Measurements from ENCODE around the gene TRIOBP.
"Not testable (repeated sequence)": the region's sequence is repeated elsewhere in the genome, so short reads cannot be mapped to it uniquely, and the experiment has no call there.

TRIOBP gene

DNA sequence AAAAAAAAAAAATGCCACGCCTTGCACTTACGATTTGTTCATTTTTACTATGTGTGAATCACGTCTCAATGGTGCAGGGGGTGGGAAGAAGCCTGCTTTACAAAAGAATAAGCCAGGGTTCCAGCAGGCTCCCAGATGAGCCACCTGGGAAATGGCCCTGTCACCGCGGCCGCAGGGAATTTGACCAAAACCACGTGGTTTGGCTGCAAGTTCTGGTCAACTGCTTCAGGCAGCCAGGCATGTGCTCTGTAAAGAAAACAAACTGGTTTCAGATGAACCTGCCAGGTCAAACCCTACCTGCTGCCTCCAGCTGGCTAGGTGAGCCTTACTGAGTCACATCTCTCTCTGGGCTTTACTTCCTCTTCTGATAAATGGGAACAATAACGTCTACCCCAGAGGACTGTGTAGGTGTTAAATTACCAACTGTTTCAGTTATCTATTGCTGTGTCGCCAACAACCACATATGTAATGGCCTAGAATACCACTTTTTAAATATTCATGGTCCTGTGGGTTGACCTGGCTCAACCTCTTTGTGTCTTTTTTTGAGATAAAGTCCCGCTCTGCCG, 80.4 kb downstream of the TRIOBP start:
- H3K36me3 Mint-ChIP-seq, result peaks cover 19% of the 10 kb centered on the region
- no peak for ATAC-seq
- no peaks in the 10 kb centered on the region for H3K9me3 Mint-ChIP-seq
- H3K4me1 Mint-ChIP-seq, result peaks cover 11% of the 10 kb centered on the region
- H3K4me3 Mint-ChIP-seq, result no peak overlapping the region
- no peak for DNase-seq (ENCODE audit: low spot score in 2 of 2)
- H3K27ac Mint-ChIP-seq, result no peak overlapping the region

DNA sequence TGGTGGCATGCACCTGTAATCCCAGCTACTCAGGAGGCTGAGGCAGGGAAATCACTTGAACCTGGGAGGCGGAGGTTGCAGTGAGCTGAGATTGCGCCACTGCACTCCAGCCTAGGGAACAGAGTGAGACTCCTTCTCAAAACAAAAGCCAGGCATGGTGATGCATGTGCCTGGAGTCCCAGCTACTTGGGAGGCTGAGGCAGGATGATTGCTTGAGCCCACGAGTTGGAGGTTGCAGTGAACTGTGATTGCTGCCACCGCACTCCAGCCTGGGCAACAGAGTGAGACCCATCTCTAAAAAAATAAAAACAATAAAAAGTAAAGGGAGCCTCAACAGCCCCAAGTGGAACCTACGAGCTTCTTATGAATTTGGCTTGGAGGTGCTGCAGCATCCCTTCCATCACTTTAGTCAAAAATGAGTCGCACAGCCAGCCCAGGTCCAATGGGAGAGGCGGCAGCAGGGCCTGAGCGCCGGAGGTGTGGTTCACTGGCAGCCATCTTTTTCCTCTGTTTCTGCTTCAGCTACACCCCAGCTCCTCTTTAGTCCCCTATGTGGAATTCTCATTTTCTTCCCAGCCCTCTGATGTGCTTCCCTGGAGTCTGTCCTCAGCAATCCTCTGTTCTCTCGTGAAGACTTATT, 81.6 kb downstream of the TRIOBP start:
- peaks cover 10% of the 10 kb centered on the region for H3K36me3 Mint-ChIP-seq
- no peaks in the 10 kb centered on the region for H3K9me3 Mint-ChIP-seq
- no peak overlapping the region for H3K4me3 Mint-ChIP-seq
- DNase-seq (ENCODE audit: low spot score in 2 of 2), result no peak
- no peak for ATAC-seq
- H3K4me1 Mint-ChIP-seq, result peaks cover 11% of the 10 kb centered on the region
- no peak overlapping the region for H3K27ac Mint-ChIP-seq

DNA sequence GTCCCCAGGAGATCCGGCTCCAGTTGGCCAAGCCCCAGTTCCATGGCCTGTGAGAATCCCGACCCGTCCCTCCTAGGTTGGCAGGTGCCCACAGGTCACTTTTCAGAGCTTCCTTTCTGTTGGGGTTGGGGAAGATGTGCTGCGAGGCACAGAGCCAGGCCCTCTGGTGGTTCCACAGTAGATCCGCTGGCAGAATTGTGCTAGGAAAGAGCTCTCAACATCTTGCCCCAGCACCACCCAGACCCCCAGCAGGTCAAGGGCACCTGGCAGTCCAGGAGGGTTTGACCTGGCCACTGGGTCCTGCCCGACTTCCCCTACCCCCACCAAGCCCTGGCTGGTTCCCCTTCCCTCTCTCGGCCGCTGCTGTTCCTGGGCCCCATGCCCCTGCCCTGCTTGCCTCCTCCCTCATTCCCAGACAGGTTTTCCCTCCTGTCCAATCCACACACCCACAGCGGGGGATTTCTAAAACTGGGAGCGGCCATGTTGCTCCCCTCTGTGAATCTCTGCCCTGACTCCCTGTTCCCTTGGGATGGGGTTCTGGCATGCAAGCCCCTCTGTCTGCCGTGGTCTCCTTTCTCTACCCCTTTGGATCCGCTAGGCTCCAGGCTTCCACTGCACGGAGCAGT, 84.7 kb downstream of the TRIOBP start:
- no peak for ATAC-seq
- H3K9me3 Mint-ChIP-seq, result no peaks in the 10 kb centered on the region
- H3K27ac Mint-ChIP-seq, result no peak overlapping the region
- H3K36me3 Mint-ChIP-seq, result no peaks in the 10 kb centered on the region
- no peaks in the 10 kb centered on the region for H3K4me1 Mint-ChIP-seq
- H3K4me3 Mint-ChIP-seq, result no peak overlapping the region
- DNase-seq (ENCODE audit: low spot score in 2 of 2), result no peak

DNA sequence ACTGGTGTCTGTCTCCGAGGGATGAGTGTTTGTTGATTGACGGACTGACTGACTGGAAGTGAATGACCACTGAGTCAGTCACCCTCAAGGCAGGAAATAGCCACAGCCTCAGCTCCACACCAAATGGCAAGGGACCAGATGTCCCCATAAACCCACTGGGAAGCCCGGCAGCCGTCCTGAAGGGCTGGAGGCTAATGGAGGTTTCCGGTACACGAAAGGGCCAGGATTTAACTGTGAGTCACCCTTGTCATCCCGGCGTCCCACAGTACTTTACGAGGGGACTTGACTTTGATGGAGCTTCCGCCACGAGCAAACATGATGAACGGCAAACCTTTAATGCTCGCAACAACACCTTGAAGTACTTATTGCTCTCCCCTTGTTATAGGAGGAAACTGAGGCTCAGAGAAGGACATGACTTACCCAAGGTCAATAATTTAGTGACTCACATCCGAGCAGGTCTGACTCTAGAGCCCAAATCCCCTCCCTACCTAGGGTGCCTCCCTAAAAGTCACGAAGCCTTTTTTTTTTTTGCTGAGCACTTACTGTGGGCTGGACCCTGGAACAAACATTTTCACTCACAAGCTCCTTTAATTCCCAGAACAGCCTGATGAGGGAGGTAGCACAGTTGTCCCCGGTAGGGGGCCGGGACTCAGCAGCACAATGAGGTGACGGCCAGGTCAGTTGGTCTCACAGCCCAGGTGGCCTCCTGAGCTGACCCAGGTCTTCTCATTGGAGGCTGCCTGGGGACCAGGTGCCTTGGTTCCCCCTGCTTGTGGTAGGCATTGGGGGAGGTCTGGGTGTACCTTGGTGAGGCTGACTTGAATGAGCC, 85.7 kb downstream of the TRIOBP start:
- H3K27ac Mint-ChIP-seq, result no peak overlapping the region
- DNase-seq (ENCODE audit: low spot score in 2 of 2) (no peak), ATAC-seq (no peak)
- no peaks in the 10 kb centered on the region for H3K9me3 Mint-ChIP-seq
- no peaks in the 10 kb centered on the region for H3K36me3 Mint-ChIP-seq
- H3K4me3 Mint-ChIP-seq, result no peak overlapping the region
- H3K4me1 Mint-ChIP-seq, result no peaks in the 10 kb centered on the region

DNA sequence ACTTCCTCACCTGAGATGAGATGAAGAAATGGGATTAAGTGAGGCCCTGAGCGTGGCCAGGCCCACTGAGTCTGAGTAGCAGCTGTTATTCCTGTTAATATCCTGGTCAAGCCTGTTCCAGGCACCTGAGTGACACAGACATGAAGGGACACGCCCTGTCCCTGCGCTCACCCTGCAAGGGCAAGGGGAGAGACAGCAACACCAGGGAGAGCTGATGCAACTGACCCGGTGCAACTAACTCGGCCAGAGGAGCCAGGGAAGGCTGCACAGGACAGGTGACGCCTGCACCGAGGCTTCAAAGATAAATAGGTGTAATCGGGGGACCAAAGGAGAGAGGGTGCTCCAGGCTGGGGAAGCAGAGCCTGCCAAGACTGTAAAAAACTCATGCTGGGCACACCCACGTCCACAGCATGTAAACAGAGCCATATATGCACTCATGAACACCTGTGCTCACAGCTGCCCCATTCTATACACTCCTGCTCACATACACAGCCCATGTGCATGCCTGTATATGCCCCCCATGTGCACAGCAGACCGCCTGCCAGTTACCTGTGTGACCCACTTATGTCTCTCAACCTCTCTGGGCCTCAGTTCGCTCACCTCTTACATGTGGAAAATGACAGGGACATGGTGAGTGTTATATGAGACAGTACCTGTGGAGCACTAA, 88.1 kb downstream of the TRIOBP start:
- DNase-seq (ENCODE audit: low spot score in 2 of 2) (no peak), ATAC-seq (peak; percentile 13)
- Mint-ChIP-seq H3K4me1 (no peaks in the 10 kb centered on the region), H3K9me3 (no peaks in the 10 kb centered on the region), H3K36me3 (no peaks in the 10 kb centered on the region), H3K27ac (no peak overlapping the region), H3K4me3 (no peak overlapping the region)

DNA sequence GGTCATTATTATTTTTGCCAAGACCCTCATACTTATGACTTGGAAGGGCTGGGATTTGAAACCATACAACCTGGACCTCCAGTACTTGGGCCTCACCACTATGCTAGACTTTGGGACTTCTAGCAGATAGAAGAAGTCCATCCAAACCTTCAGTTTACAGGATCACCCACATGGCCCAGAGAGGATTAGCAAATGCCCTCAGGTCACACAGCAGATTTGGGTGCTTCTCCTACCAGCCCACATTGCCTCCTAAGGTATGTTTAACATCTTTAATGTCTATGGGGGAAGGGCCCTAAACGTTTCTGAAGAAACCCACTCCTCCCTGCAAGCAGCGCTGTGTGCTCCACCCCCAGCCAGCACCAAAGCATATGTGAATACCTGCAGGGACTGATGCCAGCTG, 93.4 kb downstream of the TRIOBP start:
- no peak for ATAC-seq
- DNase-seq (ENCODE audit: low spot score in 2 of 2), result no peak
- H3K36me3 Mint-ChIP-seq, result no peaks in the 10 kb centered on the region
- no peaks in the 10 kb centered on the region for H3K9me3 Mint-ChIP-seq
- no peak overlapping the region for H3K27ac Mint-ChIP-seq
- no peak overlapping the region for H3K4me3 Mint-ChIP-seq
- H3K4me1 Mint-ChIP-seq, result no peaks in the 10 kb centered on the region

DNA sequence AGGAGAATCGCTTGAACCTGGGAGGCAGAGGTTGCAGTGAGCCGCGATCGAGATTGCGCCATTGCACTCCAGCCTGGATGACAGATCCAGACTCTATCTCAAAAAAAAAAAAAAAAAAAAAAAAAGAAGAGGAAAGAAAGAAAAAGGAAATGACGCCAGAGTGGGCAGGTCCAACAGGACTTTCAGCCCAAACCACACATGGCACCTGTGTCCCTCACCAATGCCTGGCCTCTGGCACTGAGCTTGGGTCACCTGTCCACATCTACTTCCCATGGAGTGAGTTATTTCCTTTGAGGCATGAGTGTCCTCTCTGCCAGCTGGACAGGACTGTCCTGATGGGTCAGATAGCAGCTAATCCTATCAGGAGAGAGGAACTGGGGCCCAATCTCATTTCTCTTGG, 95.6 kb downstream of the TRIOBP start:
- DNase-seq (ENCODE audit: low spot score in 2 of 2) (no peak), ATAC-seq (no peak)
- Mint-ChIP-seq H3K4me3 (no peak overlapping the region), H3K4me1 (no peaks in the 10 kb centered on the region), H3K9me3 (no peaks in the 10 kb centered on the region), H3K27ac (no peak overlapping the region), H3K36me3 (no peaks in the 10 kb centered on the region)

DNA sequence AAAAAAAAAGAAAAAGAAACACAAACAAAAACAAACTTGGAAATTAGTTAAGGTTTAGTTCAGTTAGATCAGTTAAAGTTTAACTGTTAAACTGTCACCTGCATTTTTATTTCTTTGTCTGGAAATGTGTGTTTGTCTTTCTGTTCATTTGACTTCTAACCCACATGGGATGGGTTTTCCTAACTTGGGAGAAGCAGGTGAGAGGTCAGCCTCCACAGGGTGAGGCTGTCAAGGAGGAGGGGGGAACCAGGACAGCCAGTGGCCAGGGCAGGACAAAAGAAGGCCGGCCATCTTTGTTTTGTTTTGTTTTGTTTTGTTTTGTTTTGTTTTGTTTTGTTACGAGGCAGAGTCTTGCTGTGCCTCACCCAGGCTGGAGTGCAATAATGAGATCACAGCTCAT, 97.5 kb downstream of the TRIOBP start:
- Mint-ChIP-seq H3K36me3 (no peaks in the 10 kb centered on the region), H3K4me1 (no peaks in the 10 kb centered on the region), H3K4me3 (no peak overlapping the region), H3K9me3 (no peaks in the 10 kb centered on the region), H3K27ac (no peak overlapping the region)
- ATAC-seq, result no peak
- DNase-seq (ENCODE audit: low spot score in 2 of 2), result no peak

DNA sequence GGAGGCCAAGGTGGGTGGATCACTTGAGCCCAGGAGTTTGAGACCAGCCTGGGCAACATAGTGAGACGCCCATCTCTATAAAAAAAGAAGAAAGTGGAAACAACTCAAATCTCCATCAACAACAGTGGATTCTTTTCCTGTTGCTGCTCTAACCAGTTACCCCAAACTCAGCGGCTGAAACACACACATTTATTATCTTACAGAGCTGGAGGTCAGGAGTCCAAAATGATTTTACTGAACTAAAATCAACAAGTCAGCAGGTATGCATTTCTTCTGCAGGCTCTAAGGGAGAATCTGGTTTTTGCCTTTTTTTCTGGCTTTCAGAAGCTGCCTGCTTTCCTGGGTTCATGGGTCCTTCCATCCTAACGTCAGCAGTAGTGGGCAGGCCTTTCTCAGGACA, 99.2 kb downstream of the TRIOBP start:
- Mint-ChIP-seq H3K9me3 (no peaks in the 10 kb centered on the region), H3K4me1 (no peaks in the 10 kb centered on the region), H3K4me3 (no peak overlapping the region), H3K36me3 (no peaks in the 10 kb centered on the region), H3K27ac (no peak overlapping the region)
- ATAC-seq (no peak), DNase-seq (ENCODE audit: low spot score in 2 of 2) (no peak)

DNA sequence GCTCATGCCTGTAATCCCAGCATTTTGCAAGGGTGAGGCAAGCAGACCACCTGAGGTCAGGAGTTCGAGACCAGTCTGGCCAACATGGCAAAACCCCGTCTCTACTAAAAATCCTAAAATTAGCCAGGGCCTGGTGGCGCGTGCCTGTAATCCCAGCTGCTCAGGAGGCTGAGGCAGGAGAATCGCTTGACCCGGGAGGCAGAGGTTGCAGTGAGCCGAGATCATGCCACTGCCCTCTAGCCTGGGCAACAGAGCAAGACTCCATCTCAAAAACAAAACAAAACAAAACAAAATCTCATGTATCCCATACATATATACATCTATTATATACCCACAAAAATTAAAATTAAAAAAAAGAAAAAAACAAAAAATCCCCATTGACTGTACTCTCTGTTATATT, 100.4 kb downstream of the TRIOBP start:
- DNase-seq (ENCODE audit: low spot score in 2 of 2); H3K9me3 Mint-ChIP-seq; H3K4me1 Mint-ChIP-seq; ATAC-seq; H3K4me3 Mint-ChIP-seq; H3K27ac Mint-ChIP-seq; H3K36me3 Mint-ChIP-seq: not testable (repeated sequence)

DNA sequence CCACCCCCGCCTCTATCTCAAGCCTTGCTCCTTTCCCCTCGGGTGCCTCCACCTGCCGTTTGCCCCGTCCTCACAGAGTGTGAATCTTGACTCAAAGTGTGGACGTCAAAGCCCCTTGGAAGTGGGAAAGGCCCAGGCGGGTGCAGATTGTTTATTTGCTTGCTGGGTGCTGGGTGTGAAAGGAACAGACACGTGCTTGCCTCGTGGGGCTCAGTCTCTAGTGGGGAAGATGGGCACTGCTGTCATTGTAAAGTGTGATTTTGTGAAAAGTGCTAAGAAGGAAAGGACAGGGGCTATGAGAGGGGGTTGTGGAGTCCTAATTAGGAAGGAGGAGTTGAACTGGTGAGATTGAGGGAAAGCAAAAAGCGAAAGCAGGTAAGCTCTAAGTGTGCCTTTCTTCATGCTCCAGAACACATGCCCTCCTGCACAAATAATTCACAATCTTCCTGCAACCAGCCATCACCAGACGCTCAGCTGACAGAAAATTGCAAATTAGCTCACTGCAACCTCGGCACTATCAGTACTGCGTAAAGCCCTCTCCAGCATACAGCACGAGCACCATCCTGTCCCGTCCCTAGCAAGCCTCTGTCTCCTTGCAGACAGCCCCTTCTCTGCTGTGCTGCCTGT, 101.1 kb downstream of the TRIOBP start:
- H3K27ac Mint-ChIP-seq, result no peak overlapping the region
- DNase-seq (ENCODE audit: low spot score in 2 of 2) (no peak), ATAC-seq (no peak)
- H3K4me1 Mint-ChIP-seq, result peaks cover 5% of the 10 kb centered on the region
- no peak overlapping the region for H3K4me3 Mint-ChIP-seq
- no peaks in the 10 kb centered on the region for H3K36me3 Mint-ChIP-seq
- no peaks in the 10 kb centered on the region for H3K9me3 Mint-ChIP-seq

DNA sequence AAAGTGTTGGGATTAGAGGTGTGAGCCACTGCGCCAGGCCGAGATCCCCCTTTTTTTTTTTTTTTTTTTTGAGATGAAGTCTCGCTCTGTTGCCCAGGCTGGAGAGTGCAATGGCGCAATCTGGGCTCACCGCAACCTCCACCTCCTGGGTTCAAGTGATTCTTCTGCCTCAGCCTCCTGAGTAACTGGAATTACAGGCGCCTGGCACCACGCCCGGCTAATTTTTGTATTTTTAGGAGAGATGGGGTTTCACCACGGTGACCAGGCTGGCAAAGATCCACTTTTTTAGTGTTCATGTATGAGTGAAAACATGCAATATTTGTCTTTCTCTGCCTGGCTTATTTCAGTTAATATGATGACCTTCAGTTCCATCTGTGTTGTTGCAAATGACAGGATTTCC, 103.1 kb downstream of the TRIOBP start:
- not testable (repeated sequence) for H3K36me3 Mint-ChIP-seq; H3K9me3 Mint-ChIP-seq; H3K4me3 Mint-ChIP-seq; ATAC-seq; DNase-seq (ENCODE audit: low spot score in 2 of 2); H3K27ac Mint-ChIP-seq
- H3K4me1 Mint-ChIP-seq, result peaks cover 16% of the 10 kb centered on the region

DNA sequence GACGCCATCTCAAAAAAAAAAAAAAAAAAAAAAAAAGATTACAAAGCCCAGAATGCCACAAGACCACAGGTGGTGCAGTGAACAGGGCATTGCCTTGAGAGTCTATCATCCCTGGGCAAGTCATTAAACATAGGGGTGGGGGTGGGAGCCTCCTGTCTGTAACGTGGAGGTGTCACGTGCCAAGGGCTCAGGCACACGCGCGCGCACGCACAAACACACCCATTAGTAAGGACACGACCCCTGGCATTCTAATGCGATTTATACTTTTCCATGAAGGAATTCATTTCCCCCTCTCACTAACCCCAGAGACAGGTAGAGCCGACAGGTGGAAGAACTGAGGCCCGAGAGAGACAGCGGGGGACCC, 105.1 kb downstream of the TRIOBP start:
- no peak for DNase-seq (ENCODE audit: low spot score in 2 of 2)
- no peak for ATAC-seq
- Mint-ChIP-seq H3K27ac (no peak overlapping the region), H3K36me3 (no peaks in the 10 kb centered on the region), H3K9me3 (no peaks in the 10 kb centered on the region), H3K4me1 (peaks cover 31% of the 10 kb centered on the region), H3K4me3 (peak overlapping the region; percentile 64)

DNA sequence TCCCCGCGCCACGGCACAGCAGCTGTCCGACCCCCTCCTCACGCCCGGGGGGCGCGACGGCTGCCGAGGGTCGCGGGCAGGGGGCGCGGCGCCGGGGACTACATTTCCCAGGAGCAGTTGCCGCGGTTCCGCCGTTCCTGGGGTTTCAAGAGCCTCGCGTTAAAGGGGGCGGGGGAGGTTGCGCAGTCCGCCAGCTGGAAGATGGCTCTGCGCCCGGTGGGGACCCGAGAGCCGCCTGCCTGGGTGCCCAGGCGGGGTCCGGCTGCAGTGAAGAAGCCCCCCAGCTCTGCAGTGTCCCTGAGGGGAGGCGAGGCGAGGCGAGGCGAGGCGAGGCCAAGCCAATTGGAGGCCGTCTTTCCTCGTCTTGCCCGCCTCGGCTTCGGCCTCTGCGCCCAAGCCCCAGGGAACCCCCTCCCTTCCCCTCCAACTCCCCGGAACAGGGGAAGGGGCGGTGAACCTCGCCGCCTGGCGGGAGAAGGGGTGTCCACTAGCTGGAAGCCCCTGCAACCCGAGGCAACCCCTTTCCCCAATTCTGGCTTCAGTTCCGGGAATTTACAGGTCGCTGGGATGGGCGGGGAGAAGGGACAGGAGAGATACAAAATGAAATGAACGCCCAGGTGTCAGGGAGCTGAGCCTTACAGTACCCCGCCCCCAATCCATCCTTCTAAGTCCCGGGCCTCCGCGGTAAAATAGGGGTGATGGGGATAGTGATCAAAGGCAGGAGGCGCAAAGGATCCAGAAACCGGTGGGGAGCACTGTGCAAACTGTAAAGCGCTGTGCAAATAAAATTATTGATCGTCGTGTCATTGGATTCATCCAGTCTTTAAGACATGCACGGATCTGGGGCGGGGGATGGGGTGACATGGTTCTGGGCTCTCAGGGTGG, 105.7 kb downstream of the TRIOBP start:
- peak overlapping the region; percentile 64 for H3K4me3 Mint-ChIP-seq
- H3K4me1 Mint-ChIP-seq, result peaks cover 31% of the 10 kb centered on the region
- DNase-seq (ENCODE audit: low spot score in 2 of 2) (no peak), ATAC-seq (peak; percentile 20)
- H3K27ac Mint-ChIP-seq, result no peak overlapping the region
- H3K36me3 Mint-ChIP-seq, result no peaks in the 10 kb centered on the region
- H3K9me3 Mint-ChIP-seq, result no peaks in the 10 kb centered on the region

Data from stimulated activated effector memory CD8-positive, alpha-beta T cell treated with anti-CD3 and anti-CD28 coated beads, Interleukin-12 subunit alpha, Interleukin-12 subunit beta, amount 100 ng/mL, for 72 hours (primary cell).